ENCODE data around the gene LACC1.

The LACC1 gene

GRCh38 chr13:43879755-43880181, at the start of gene LACC1:
Gene LACC1 (plus strand): TSS chr13:43879904. CDS start chr13:43880986, 1,082 bp downstream.
- no peak for DNase-seq

DNA sequence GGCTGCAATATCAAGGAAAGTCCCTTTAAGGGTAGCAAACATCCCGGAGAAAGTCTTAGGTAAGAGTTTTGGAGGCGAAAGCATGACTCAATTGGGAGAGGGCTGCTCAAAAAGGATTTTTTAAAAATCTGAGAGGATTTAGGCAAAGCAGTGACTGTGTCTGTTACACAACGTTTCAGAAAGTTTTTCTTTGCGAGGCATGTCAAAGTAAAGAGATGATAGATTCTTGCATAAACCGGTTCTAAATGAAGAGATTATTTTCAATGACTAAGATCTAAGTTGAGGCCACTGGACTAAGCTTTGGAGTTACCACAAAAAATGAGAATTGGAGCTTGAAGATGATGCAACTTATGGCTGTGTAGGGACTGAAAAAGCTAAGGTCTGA, 49.2 kb upstream of the LACC1 start:
- ATAC-seq (no peak), DNase-seq (no peak)

More at GRCh38 chr13:43879755-43880181, at the start of gene LACC1:
- ATAC-seq, result peak; percentile 62

- ATAC-seq (no peak), DNase-seq (no peak)
These were observed 48.6 kb upstream of the LACC1 start for GRCh38 chr13:43831088-43831487.

- no peak for DNase-seq
- ATAC-seq, result no peak
These were observed 44.0 kb upstream of the LACC1 start for GRCh38 chr13:43835701-43836100.

DNA sequence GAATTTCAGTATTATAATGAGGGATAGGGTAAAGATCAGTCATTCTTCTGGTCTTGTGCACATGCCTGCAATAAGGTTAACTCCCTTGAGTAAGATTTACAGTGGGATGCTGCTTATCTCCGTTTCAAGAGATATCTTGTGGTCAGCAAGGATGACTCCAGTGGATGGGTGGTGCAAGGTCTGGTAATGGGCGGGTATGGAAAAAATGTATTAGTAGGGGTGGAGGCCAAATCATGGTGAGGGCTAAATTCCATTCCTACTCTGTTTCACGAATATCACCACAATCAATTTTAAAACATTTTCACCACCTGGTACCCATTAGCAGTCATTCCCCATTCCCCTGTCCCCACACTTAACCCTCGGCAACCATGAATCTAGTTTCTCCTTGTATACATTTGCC, 40.8 kb upstream of the LACC1 start:
- ATAC-seq, result no peak

DNA sequence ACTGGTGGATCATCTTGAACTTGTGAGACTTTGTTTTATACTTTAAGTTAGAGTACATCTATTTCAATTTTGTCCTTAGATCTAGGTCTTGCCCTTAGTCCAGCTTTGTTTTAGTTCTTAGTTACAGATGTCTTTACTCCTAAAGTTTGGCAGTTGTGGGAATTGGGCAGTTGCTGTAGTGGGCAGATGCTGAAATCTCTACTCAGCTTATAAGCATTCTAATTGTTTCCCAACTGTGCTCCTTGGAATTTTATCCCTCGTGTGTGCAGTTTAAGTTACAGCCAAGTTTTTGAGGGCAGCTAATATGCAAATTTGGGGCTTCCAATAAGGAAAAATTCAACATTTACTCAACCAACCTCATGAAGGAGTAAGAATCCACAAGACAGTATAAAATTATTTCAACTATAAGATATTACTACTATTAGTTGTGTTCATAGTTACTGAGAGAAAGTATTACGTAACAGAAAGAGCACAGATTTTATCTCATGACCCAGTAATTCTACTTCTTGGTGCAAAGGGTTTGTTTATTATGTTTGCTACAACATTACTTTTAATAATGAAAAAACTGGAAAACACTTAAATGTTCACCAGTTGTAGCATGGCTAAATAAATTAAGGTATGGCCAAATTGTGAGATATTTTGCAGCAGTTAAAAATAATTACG, 33.1 kb upstream of the LACC1 start:
- DNase-seq, result no peak
- no peak for ATAC-seq

More for the DNA sequence above, 40.8 kb upstream of the LACC1 start:
- no peak for DNase-seq

DNA sequence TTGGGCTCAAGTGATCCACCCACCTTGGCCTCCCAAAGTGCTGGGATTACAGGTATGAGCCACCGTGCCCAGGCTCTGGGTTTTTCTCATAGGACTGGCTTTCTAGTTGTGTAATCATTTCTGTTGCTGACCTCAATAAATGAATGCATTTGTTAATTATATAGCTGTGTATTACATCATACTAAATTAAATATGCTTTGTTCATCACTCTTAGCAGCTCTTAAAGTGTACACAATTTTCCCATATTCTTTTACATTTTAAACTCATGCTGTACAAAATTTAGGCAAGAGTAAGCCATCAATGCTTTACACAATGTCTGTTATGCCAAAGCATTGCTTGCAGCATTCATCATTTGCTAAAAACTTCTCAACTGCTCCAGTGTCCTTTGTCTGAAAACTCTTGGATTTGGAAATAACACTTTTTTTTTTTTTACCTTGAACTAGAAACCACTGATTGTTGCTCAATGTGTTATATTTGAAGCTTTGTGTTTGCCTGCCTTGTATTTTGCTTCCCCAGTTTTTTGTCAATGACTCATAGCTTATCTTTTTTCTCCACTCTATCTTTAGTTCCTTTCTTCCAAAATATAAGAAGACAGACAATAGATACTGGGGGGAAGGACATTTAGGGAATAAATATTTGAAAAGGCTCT, 31.6 kb upstream of the LACC1 start:
- DNase-seq (no peak), ATAC-seq (no peak)

GRCh38 chr13:43850873-43851272, 28.8 kb upstream of the LACC1 start:
- ATAC-seq (no peak), DNase-seq (no peak)

DNA sequence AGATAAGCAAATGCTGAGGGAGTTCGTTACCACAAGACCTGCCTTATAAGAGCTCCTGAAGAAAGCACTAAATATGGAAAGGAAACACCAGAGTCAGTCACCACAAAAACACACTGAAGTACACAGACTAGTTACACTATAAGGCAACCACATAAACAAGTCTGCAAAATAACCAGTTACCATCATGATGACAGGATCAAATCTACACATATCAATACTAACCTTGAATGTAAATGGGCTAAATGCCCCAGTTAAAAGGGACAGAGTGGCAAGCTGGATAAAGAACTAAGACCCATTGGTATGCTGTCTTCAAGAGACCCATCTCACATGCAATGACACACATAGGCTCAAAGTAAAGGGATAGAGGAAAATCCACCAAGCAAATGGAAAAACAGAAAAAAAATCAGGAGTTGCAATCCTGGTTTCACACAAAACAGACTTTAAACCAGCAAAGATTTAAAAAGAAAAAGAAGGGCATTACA, 26.7 kb upstream of the LACC1 start:
- no peak for ATAC-seq
- DNase-seq, result no peak

DNA sequence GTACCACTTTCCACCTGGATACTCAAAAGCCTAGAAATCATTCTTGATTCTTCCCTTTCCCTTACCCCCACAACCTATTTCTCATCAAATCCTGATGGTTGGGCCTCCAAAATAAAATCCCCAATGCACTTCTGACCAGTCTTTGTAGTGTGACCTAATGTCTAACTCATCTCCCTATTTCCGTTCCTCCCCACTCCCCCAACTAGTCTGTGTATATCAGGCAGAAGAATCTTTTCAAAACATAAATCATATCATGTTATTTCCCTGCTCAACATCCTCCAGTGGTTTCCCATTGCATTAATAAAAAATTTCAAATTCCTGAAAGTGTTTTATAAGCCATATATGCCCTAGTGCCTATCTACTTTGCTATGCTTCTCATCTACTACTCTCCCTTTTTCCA, 17.8 kb upstream of the LACC1 start:
- DNase-seq (no peak), ATAC-seq (no peak)

- ATAC-seq, result no peak
- no peak for DNase-seq
These were observed 14.8 kb upstream of the LACC1 start for GRCh38 chr13:43864921-43865320.

DNA sequence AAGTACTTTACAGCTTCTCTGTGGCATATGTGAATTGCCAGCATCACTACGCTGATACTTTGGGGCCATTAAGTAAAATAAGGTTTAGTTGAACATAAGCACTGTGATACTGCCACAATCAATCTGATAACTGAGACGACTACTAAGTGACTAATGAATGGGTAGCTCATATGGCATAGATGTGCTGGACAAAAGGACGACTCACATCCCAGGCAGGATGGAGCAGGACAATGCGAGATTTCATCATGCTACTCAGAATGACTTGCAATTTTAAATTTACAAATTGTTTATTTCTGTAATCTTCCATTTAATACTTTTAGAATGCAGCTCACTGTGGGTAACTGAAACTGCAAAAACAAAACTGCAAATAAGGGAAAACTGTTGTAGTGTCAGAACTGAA, 13.8 kb upstream of the LACC1 start:
- DNase-seq, result no peak

GRCh38 chr13:43872181-43872580, 7.5 kb upstream of the LACC1 start:
- ATAC-seq, result no peak
- DNase-seq, result no peak

More for the DNA sequence above, 13.8 kb upstream of the LACC1 start:
- no peak for ATAC-seq

DNA sequence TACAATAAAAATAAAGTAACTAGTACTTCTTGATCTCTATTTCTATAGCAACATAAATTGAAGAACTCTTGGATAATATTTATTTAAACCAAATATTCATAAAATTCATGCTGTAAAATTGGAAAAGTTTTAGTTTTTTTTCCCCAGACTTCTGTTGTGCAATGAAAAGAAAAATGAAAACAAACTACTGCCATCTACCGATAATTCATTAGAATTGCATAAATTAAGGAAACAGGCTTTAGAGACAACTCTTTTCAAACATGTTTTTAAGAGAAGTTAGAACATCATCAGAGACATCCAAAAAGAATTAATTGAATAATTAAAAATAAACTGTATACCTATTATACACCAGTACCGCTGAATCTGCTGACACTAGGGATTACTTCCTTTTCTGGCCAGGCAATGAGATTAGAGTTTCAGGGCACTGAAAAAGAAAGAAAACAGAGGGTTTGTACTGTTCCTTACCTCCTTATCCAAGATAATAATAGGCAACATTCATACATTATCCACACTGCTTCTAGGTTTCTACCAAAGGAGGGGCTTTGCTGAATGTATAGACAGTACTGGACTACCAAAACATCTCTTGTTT, 5.1 kb upstream of the LACC1 start:
- no peak for ATAC-seq
- no peak for DNase-seq

- no peak for ATAC-seq
- DNase-seq, result no peak
These were observed 3.3 kb upstream of the LACC1 start for GRCh38 chr13:43876366-43876765.

GRCh38 chr13:43877326-43877725, 2.4 kb upstream of the LACC1 start:
- ATAC-seq, result no peak
- no peak for DNase-seq

GRCh38 chr13:43877766-43878165, 1.9 kb upstream of the LACC1 start:
- DNase-seq, result no peak
- no peak for ATAC-seq

DNA sequence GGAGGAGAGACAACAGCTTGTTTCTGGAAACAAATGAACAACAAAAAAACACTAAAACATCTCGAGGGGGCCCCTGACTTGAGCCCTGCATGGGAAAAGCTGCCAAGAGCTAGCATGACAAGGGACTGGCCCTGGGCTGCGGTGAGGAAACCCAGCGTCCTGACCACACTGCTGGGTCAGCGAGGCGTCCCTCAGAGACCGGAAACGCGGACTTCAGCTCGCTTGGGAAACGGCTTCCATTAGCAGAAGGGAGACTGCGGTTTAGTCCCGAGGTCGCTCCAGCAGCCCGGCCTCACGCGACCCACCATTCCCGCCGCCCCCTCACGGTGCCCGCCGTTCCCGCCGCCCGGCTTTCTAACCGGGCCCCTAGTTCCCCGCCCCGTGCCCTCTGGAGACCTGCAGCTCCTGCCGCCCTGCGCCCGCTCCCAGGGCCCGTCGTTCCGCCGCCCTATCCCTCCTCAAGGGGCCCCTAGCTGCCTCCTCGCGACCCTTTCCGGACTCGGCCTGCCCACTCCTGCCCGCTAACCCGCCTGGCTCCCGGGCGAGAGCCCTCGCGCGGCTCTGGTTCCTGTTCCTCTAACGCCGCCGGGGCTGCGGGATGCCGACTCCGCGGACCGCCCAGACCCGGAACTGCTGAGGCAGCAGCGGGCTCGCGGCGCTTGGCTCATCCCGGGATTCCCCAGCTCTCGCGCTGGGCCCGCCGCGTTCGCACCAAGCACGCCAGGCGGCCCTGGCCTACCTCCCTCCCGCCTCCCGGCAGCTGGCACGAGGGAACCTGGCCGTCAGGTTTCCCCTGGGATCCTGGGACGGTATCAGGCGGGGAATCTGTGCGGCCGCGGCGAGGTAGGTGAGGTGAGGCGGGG, 581 bp upstream of the LACC1 start, which contains the start of gene CCDC122:
TSS of gene CCDC122 (minus strand) at position 849 of the 863 bp plus-strand sequence. CDS start 10,364 bp downstream, outside the sequence.
- peak; percentile 82 for DNase-seq
- ATAC-seq, result peak; percentile 88

GRCh38 chr13:43880214-43880855, 631 bp downstream of the LACC1 start:
- DNase-seq, result no peak

DNA sequence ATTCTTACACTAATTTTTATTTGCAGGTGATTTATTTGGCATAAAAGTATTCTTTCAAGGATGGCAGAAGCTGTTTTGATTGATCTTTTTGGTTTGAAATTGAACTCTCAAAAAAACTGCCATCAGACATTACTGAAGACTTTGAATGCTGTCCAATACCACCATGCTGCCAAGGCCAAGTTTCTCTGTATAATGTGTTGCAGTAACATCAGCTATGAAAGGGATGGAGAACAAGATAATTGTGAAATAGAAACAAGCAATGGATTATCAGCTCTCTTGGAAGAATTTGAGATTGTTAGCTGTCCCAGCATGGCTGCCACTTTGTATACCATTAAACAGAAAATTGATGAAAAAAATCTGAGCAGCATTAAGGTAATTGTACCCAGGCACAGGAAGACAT, 1.2 kb downstream of the LACC1 start:
- ATAC-seq (no peak), DNase-seq (no peak)

More at GRCh38 chr13:43880214-43880855, 631 bp downstream of the LACC1 start:
- ATAC-seq, result no peak

DNA sequence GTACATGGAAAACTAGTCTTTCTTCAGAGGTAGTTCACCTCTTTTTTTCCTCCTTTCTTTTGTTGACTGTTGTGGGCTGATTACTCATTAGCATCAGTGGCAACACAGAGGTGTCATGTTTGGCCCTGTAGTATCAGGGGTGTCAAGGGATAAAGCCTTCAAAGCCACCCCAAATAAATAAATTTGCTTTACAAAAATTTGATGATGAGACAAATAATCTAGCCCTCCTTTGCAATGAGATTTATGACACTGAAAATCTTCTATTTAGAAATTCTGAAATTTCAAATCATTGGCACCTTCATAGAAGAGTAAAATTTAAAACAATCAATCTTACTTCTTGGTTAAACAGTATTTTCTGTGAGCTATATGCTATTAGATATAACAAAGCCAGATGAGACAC, 1.9 kb downstream of the LACC1 start:
- no peak for DNase-seq

GRCh38 chr13:43883631-43884030, 3.9 kb downstream of the LACC1 start:
- no peak for ATAC-seq

More for the DNA sequence above, 1.9 kb downstream of the LACC1 start:
- no peak for ATAC-seq

More at GRCh38 chr13:43883631-43884030, 3.9 kb downstream of the LACC1 start:
- DNase-seq, result no peak
